Ascending aorta (tissue), 2 donors: ENCODE data around the gene NAGPA. TPM values are rescaled to one million over a fixed set of nuclear protein-coding genes. Genes with fewer than 3 reads are reported as not detected.

ENCODE experiments used
- DNase-seq, 2 donors: peaks; one replicate each; pipeline ENCODE4 v3.0.0-alpha.2; 2019; ENCODE audit warnings: low spot score in 2 of 2
- H3K27ac ChIP-seq, 2 donors: fragments of 200-600 bp; sonication (generic); one replicate each; pipeline ENCODE4 v1.5.1; 2016 to 2017; ENCODE audit warnings: mild to moderate bottlenecking in 1 of 2
- H3K27me3 ChIP-seq: fragments of 200-600 bp; sonication (generic); one replicate; pipeline ENCODE4 v1.5.1; 2017
- H3K36me3 ChIP-seq, 2 donors: fragments of 200-600 bp; sonication (generic); one replicate each; pipeline ENCODE4 v1.5.1; 2016
- H3K4me1 ChIP-seq, 2 donors: fragments of 200-600 bp; sonication (generic); one replicate each; pipeline ENCODE4 v1.5.1; 2016 to 2017; ENCODE audit warnings: mild to moderate bottlenecking in 1 of 2
- H3K4me3 ChIP-seq, 2 donors: fragments of 200-600 bp; sonication (generic); one replicate each; pipeline ENCODE4 v1.5.1; 2016 to 2017; ENCODE audit warnings: mild to moderate bottlenecking in 1 of 2
- H3K9me3 ChIP-seq, 2 donors: fragments of 200-600 bp; sonication (generic); one replicate each; pipeline ENCODE4 v1.5.1; 2016
- CTCF ChIP-seq, 3 experiments: fragments of 200-600 bp in 2 of 3; fragments of 450-650 bp in 1 of 3; sonication (generic) in 2 of 3; IDR thresholded peaks; one replicate each; pipeline ENCODE4 v1.5.1; 2016 to 2019; ENCODE audit warnings: antibody characterized with exemption in 3 of 3, mild to moderate bottlenecking in 1 of 3, moderate library complexity in 1 of 3
- intact Hi-C: fragments of 100-400 bp; cut with DNase I; formaldehyde crosslinking; loops from one replicate; pipeline ENCODE4 v1.15.1; 2023
- total RNA-seq: library from RNA; depleted of rRNA; stranded (reverse); fragments of >200 nt; gene quantifications from one replicate; pipeline ENCODE4 v1.1.0, GENCODE V29; 2016

NAGPA gene
- total RNA-seq, 1 donor from 2014 or later: 23.0 TPM

- Histone ChIP-seq H3K36me3 (no peaks in the 10 kb centered on the region), H3K27me3 (no peaks in the 10 kb centered on the region), H3K27ac (no peak overlapping the region), H3K4me1 (no peaks in the 10 kb centered on the region), H3K9me3 (no peaks in the 10 kb centered on the region), H3K4me3 (no peak overlapping the region)
- DNase-seq: no peak
- intact Hi-C loops: no loop called here
- no peak for TF ChIP-seq CTCF (IDR thresholded peaks at IDR 0.05)
Measured at GRCh38 chr16:4981473-4981872, 52.3 kb downstream of the NAGPA start.

GRCh38 chr16:4980691-4981090 is 53.0 kb downstream of the NAGPA start:
- no peaks in the 10 kb centered on the region for H3K9me3 ChIP-seq
- intact Hi-C loops: no loop called here
- no peak for DNase-seq
- TF ChIP-seq CTCF (IDR thresholded peaks at IDR 0.05): no peak
- H3K27me3 ChIP-seq: no peaks in the 10 kb centered on the region
- H3K27ac ChIP-seq: no peak overlapping the region
- H3K36me3 ChIP-seq: no peaks in the 10 kb centered on the region
- no peak overlapping the region for H3K4me3 ChIP-seq
- H3K4me1 ChIP-seq: no peaks in the 10 kb centered on the region

GRCh38 chr16:4979736-4980660 is 53.7 kb downstream of the NAGPA start:
- no peaks in the 10 kb centered on the region for H3K4me1 ChIP-seq
- H3K27me3 ChIP-seq: no peaks in the 10 kb centered on the region
- no peak for DNase-seq
- intact Hi-C loops: no loop called here
- H3K27ac ChIP-seq: no peak overlapping the region
- no peak overlapping the region for H3K4me3 ChIP-seq
- H3K9me3 ChIP-seq: no peaks in the 10 kb centered on the region
- no peak for TF ChIP-seq CTCF (IDR thresholded peaks at IDR 0.05)
- H3K36me3 ChIP-seq: no peaks in the 10 kb centered on the region

GRCh38 chr16:4979164-4979563 is 54.6 kb downstream of the NAGPA start:
- intact Hi-C loops: no loop called here
- TF ChIP-seq CTCF (IDR thresholded peaks at IDR 0.05): no peak
- H3K36me3 ChIP-seq: no peaks in the 10 kb centered on the region

GRCh38 chr16:4976611-4977145 is 57.1 kb downstream of the NAGPA start:
- H3K27me3 ChIP-seq: no peaks in the 10 kb centered on the region
- H3K4me1 ChIP-seq: no peaks in the 10 kb centered on the region
- DNase-seq: no peak
- intact Hi-C loops: no loop called here
- no peak overlapping the region for H3K27ac ChIP-seq
- no peak overlapping the region for H3K4me3 ChIP-seq
- no peak for TF ChIP-seq CTCF (IDR thresholded peaks at IDR 0.05)
- H3K9me3 ChIP-seq: no peaks in the 10 kb centered on the region
- H3K36me3 ChIP-seq: no peaks in the 10 kb centered on the region

More at GRCh38 chr16:4979164-4979563, 54.6 kb downstream of the NAGPA start:
- H3K9me3 ChIP-seq: no peaks in the 10 kb centered on the region
- no peaks in the 10 kb centered on the region for H3K27me3 ChIP-seq
- no peak overlapping the region for H3K4me3 ChIP-seq
- no peak for DNase-seq
- H3K27ac ChIP-seq: no peak overlapping the region
- no peaks in the 10 kb centered on the region for H3K4me1 ChIP-seq
